SHP77 treated with DMSO at 0.1 percent for 48 hours (cell line): ENCODE measurements around the gene MFGE8.
"Not testable (repeated sequence)": the region's sequence is repeated elsewhere in the genome, so short reads cannot be mapped to it uniquely, and the experiment has no call there.

Source experiments
- DNase-seq: peaks from one replicate; lab custom pipeline; 2025; lab: John Stamatoyannopoulos, UW

Gene MFGE8

DNA sequence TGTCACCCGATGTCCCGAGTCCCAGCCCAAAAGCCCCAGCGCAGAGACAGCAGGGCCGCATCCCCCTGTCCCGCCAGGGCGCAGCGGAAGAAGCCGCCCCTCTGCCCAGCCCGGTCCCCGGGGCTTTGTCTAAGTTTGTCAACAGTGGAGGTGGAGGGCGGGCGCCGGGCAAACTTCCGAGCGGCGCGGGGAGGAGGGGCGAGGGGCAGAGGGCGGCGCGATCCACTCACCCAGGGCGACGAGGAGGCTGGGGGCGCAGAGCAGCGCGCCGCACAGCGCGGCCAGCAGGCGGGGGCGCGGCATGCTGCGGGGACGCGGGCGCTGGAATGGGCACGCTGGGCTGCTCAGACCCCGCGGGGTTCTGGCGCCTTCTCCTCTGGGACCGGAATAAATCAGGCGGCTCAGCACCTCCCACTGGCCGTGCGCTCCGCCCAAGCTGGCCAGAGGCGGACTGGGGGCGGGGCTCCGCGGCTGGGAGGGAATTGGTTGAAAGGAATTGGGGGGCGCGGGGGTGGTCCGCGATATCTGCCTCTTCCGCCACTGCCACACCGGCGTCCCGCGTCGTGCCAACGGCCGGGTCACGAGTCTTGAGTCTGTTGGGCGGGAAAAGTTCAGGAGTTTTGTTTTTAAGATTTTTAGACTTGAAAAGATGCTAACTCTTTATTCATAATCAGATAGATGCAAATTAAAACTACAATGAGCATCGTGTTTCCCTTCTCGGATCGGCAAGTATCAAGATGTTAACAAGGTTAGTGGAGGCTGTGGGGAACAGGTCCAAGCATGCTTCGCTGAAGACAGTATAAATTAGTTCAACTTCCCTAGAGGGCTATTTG lies at the start of gene MFGE8:
MFGE8 (minus strand) TSS at position 363 of the 833 bp plus-strand sequence; CDS start at position 303, 60 bp downstream.
- DNase-seq: no peak

GRCh38 chr15:88959445-88959844 lies 46.3 kb upstream of the MFGE8 start:
- DNase-seq: no peak

DNA sequence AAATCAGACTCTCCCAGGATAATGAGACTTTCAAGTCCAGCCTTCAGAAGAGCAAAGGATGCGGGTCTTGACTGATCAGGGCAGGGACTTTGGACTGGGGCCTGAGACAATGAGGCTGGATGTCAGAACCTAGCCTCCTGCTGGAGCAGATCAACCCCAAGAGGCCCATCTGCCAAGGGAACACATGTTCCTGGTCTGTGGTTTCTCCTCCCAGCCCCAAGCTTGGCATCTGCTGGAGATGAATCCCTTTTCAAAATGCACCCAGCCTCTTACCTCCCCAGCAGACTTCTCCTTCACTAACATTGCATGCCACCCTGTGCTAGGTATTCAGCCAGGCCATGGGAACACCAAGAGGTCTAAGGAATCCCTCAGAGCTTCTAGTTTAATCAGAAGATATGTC lies 43.7 kb upstream of the MFGE8 start:
- DNase-seq: no peak

DNA sequence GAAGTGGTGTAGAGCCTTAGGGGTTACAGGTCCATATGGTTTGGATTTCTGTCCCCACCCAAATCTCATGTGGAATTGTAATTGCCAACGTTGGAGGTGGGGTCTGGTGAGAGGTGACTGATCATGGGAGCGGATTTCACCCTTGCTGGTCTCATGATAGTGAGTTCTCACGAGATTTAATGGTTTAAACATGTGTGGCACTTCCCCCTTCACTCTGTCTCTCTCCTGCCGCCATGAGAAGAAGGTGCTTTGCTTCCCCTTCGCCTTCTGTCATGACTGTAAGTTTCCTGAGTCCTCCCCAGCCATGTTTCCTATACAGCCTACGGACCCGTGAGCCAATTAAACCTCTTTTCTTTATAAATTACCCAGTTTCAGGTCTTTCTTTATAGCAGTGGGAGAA lies 43.1 kb upstream of the MFGE8 start:
- DNase-seq: no peak

GRCh38 chr15:88954431-88955277 lies 41.5 kb upstream of the MFGE8 start:
- DNase-seq: no peak

GRCh38 chr15:88950600-88951160 lies 37.5 kb upstream of the MFGE8 start:
- no peak for DNase-seq

DNA sequence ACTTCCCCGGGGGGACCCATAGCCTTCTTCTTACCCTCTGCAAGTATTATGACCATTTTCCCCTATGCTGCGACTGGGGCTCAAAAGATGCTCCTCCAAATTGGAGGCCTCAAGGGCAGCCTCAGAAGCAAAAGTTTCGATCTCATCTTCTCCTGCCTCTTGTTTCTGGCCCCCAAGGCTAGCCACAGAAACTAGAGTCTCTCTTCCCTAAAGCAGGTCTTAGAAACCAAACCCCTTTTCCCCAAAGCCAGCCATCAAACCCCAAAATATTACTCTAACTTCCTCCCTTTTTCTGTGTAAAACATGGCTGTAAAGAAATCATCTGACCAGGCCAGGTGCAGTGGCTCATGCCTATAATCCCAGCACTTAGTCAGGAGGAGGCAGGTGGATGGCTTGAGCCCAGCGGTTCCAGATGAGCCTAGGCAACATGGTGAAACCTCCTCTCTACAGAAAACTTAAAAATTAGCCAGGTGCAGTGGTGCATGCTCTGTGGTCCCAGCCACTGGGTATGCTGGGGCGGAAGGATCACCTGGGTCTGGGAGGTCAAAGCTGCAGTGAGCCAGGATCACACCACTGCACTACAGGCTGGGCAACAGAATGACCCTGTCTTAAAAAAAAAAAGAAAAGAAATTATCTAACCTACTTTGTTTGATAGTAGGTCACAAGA lies 36.7 kb upstream of the MFGE8 start:
- DNase-seq: no peak

GRCh38 chr15:88940110-88940675 lies 27.0 kb upstream of the MFGE8 start:
- DNase-seq: no peak

GRCh38 chr15:88939486-88939806 lies 26.3 kb upstream of the MFGE8 start:
- no peak for DNase-seq

DNA sequence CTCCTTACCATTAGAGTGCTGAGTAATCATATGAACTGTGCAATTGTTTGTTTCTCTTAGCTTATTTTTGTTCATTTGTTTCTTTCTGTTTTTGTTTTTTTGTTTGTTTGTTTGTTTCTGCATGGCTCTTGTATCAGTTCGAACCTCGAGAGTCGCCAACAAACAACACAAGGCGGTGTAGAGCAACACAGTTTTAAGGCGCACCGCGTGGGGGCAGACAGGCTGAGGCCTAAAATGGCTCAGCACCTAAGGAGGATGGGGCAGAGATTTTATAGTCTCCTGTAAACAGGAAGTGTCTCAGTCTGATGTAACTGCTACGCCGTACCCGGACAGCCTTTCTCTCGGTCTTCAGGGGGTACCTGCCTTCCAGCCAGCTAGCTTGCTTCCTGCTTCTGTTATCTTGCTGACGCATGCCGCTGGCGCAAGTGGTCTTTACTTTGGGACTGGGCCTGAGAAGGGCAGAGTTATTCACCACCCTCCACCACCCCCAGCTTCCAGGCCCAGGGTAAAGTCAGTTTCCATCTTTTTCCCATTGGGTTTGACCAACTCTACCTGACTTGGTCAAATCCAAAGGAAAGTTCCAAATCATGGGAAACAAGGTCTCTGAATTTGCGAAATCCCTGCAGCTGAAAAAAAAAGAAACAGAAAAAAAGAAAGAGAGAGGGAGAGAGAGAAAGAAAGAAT lies 25.8 kb upstream of the MFGE8 start:
- DNase-seq: no peak

GRCh38 chr15:88934449-88934848 lies 21.3 kb upstream of the MFGE8 start:
- not testable (repeated sequence) for DNase-seq

GRCh38 chr15:88932875-88933330 lies 19.7 kb upstream of the MFGE8 start:
- no peak for DNase-seq

DNA sequence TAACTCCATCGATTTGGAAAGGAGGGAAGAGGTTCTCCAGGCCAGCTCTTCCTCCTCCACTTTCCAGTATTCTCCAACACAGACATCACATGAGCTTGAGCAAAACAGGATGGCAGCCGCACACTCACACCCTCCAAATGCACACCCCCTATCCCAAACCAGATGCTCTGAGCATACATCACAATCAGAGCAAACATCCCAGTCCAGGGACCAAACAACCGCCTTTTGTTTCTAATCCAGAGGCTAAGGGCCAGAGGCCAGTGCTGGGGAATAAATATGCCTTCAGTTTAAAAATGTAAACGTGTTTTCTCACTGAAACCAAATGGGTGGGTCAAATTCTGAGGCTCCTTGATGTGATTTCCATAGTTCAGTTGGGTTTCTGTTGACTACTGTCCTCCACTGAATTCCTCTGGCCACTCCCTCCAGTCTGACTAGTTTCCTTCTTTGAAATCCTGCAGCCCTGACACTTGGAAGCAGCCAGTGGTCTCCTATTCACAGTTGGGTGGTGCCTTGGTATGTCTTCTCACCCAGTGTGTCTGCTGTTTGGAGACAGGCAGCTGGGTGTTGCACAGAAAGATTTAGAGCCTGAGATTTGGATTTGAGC lies 19.2 kb upstream of the MFGE8 start:
- no peak for DNase-seq

- no peak for DNase-seq
Observed at GRCh38 chr15:88930579-88930978, 17.4 kb upstream of the MFGE8 start.

- not testable (repeated sequence) for DNase-seq
Observed at GRCh38 chr15:88929358-88930098, 16.3 kb upstream of the MFGE8 start.

GRCh38 chr15:88928192-88928591 lies 15.0 kb upstream of the MFGE8 start:
- not testable (repeated sequence) for DNase-seq

GRCh38 chr15:88925648-88926047 lies 12.5 kb upstream of the MFGE8 start:
- DNase-seq: not testable (repeated sequence)

GRCh38 chr15:88920892-88921435 lies 7.8 kb upstream of the MFGE8 start:
- not testable (repeated sequence) for DNase-seq

DNA sequence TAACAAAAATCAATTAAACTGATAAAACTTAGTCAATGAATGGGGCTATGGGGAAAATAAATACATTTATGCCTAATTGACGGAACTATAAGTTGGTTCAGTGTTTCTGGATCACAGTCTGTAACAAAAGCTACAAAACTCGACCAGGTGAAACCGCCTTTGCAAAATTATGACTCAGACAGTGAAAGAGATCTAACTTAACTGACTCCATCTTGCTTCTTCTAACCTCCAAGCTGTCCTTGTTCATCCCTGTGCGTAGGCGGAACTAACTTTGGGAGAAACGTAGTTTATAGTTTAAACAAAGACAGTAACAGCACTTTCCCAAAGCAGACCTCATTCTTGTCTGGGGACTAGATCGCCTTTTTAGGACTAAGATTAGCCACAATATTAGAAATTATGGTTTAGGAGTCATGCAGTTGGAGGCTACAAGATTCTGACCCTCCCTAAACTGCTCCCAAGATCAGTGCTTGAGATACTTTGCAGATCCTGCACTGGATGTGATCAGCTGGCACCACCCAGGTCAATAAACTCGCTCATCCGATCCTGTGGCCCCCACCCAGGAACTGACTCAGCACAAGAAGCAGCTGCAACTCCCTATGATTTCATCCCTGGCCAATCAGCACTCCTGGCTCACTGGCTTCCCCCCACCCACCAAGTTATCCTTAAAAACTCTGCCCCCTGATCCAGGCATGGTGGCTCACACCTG lies 7.2 kb upstream of the MFGE8 start:
- DNase-seq: no peak
